Tibial artery (tissue), 4 donors: Measurements from ENCODE around the gene GNPAT.

Experiments used
- DNase-seq, 2 donors: peaks; one replicate each; pipeline ENCODE4 v3.0.0-alpha.2; 2019
- H3K27ac ChIP-seq, 2 donors: fragments of 200-600 bp; sonication (generic) in 1 of 2; 1 replicate in 1 of 2; 2 replicates in 1 of 2; pipeline ENCODE4 v1.5.1; 2018 to 2019; ENCODE audit warnings: mild to moderate bottlenecking in 1 of 2
- H3K27me3 ChIP-seq, 2 donors: fragments of 200-600 bp; sonication (generic) in 1 of 2; one replicate each; pipeline versions ENCODE4 v1.5.1 to v1.6.0; 2016 to 2019
- H3K36me3 ChIP-seq, 3 donors: fragments of 200-600 bp; sonication (generic) in 2 of 3; one replicate each; pipeline ENCODE4 v1.5.1; 2016 to 2019; ENCODE audit warnings: mild to moderate bottlenecking in 2 of 3
- H3K4me1 ChIP-seq, 4 donors: fragments of 200-600 bp; sonication (generic) in 2 of 4; 1 replicate in 3 of 4; 2 replicates in 1 of 4; pipeline ENCODE4 v1.5.1; 2016 to 2019
- H3K4me3 ChIP-seq, 2 donors: fragments of 200-600 bp; sonication (generic) in 1 of 2; 1 replicate in 1 of 2; 2 replicates in 1 of 2; pipeline ENCODE4 v1.5.1; 2018 to 2019; ENCODE audit warnings: mild to moderate bottlenecking in 2 of 2
- H3K9me3 ChIP-seq, 3 donors: fragments of 200-600 bp; sonication (generic) in 1 of 3; one replicate each; pipeline ENCODE4 v1.5.1; 2016 to 2019
- CTCF ChIP-seq, 2 experiments: fragments of 200-600 bp in 1 of 2; fragments of 450-650 bp in 1 of 2; IDR thresholded peaks; one replicate each; pipeline ENCODE4 v1.5.1; 2017 to 2019; ENCODE audit warnings: antibody characterized with exemption in 2 of 2, mild to moderate bottlenecking in 1 of 2, moderate library complexity in 1 of 2
- intact Hi-C: fragments of 100-400 bp; cut with DNase I; formaldehyde crosslinking; loops from one replicate; pipeline ENCODE4 v1.15.0; 2023; ENCODE audit warnings: low total_unique reads

The GNPAT gene

GRCh38 chr1:231194843-231195516, 46.0 kb upstream of the GNPAT start:
- H3K36me3 ChIP-seq = no peaks in the 10 kb centered on the region
- DNase-seq = no peak
- H3K9me3 ChIP-seq = no peaks in the 10 kb centered on the region
- TF ChIP-seq CTCF (IDR thresholded peaks at IDR 0.05) = no peak
- H3K4me1 ChIP-seq = no peaks in the 10 kb centered on the region
- no peak overlapping the region for H3K4me3 ChIP-seq
- intact Hi-C loops = no loop called here
- H3K27ac ChIP-seq = no peak overlapping the region
- H3K27me3 ChIP-seq = peaks cover 0 to 26% of the 10 kb centered on the region in 2 donors

GRCh38 chr1:231196307-231196706, 44.7 kb upstream of the GNPAT start:
- intact Hi-C loops = no loop called here
- no peak overlapping the region for H3K27ac ChIP-seq
- TF ChIP-seq CTCF (IDR thresholded peaks at IDR 0.05) = no peak
- H3K36me3 ChIP-seq = no peaks in the 10 kb centered on the region
- H3K9me3 ChIP-seq = no peaks in the 10 kb centered on the region
- H3K27me3 ChIP-seq = peaks cover 0 to 22% of the 10 kb centered on the region in 2 donors
- DNase-seq = no peak
- no peaks in the 10 kb centered on the region for H3K4me1 ChIP-seq
- H3K4me3 ChIP-seq = no peak overlapping the region

GRCh38 chr1:231196728-231197127, 44.3 kb upstream of the GNPAT start:
- H3K36me3 ChIP-seq = no peaks in the 10 kb centered on the region
- peaks cover 0 to 22% of the 10 kb centered on the region in 2 donors for H3K27me3 ChIP-seq
- intact Hi-C loops = no loop called here
- no peaks in the 10 kb centered on the region for H3K9me3 ChIP-seq
- DNase-seq = peak in 1 of 2 donors; percentile 53
- no peak overlapping the region for H3K27ac ChIP-seq
- TF ChIP-seq CTCF (IDR thresholded peaks at IDR 0.05) = no peak
- H3K4me1 ChIP-seq = no peaks in the 10 kb centered on the region
- H3K4me3 ChIP-seq = no peak overlapping the region

- no peaks in the 10 kb centered on the region for H3K9me3 ChIP-seq
- H3K4me1 ChIP-seq = no peaks in the 10 kb centered on the region
- intact Hi-C loops = loop anchor here (10.0 kb wide), 1 partner anchor 205 kb away; no protein-coding TSS in a partner anchor
- H3K36me3 ChIP-seq = no peaks in the 10 kb centered on the region
- H3K27ac ChIP-seq = no peak overlapping the region
- no peak for TF ChIP-seq CTCF (IDR thresholded peaks at IDR 0.05)
- H3K27me3 ChIP-seq = peaks cover 0 to 20% of the 10 kb centered on the region in 2 donors
- no peak for DNase-seq
- no peak overlapping the region for H3K4me3 ChIP-seq
Measured at GRCh38 chr1:231199868-231200267, 41.1 kb upstream of the GNPAT start.

- intact Hi-C loops = loop anchor here (10.0 kb wide), 1 partner anchor 206 kb away; no protein-coding TSS in a partner anchor
- H3K4me3 ChIP-seq = no peak overlapping the region
- no peaks in the 10 kb centered on the region for H3K4me1 ChIP-seq
- no peak for DNase-seq
- H3K9me3 ChIP-seq = no peaks in the 10 kb centered on the region
- H3K36me3 ChIP-seq = no peaks in the 10 kb centered on the region
- TF ChIP-seq CTCF (IDR thresholded peaks at IDR 0.05) = no peak
- H3K27me3 ChIP-seq = peaks cover 0 to 20% of the 10 kb centered on the region in 2 donors
- H3K27ac ChIP-seq = no peak overlapping the region
Measured at GRCh38 chr1:231200388-231201031, 40.5 kb upstream of the GNPAT start.
